A673 (cell line): ENCODE results near the gene STOML3.

ENCODE experiments used
- EZH2 ChIP-seq: fragments of 200-600 bp; sonication (generic); IDR thresholded peaks from 2 replicates; pipeline ENCODE4 v1.6.1; 2017; ENCODE audit warnings: borderline replicate concordance, low read depth, mild to moderate bottlenecking, mixed read lengths, antibody characterized with exemption, low read length; ENCODE audit not compliant: poor library complexity, severe bottlenecking
- TF ChIP-seq, protein P1 (sequence below): fragments of 300-800, 200-600 bp; sonication (generic); conservative IDR thresholded peaks from 2 replicates; pipeline ENCODE4 v1.5.1; 2017; ENCODE audit warnings: low read depth, mild to moderate bottlenecking, antibody characterized with exemption, low read length, moderate library complexity, mixed read lengths

DNA sequence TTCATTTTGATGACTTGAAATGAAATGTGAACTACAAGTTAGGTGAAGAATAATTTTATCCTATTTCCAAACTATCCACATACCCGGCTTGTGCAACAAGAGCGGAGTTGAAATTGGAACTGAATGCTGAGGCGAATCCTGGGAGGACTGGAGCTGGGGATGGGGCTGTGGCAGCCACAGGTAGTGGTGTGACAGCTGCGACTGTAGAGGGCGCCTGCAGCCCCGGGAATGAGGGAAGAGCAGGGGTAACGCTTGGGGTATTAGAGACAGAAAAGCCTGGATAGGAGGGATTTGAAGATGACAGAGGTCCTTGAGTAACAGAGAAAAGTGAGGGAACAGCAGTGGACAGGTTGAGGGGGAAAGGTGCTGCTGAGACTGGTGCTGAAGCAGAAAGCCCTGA is 22.0 kb upstream of the STOML3 start:
- TF ChIP-seq, protein P1, sequence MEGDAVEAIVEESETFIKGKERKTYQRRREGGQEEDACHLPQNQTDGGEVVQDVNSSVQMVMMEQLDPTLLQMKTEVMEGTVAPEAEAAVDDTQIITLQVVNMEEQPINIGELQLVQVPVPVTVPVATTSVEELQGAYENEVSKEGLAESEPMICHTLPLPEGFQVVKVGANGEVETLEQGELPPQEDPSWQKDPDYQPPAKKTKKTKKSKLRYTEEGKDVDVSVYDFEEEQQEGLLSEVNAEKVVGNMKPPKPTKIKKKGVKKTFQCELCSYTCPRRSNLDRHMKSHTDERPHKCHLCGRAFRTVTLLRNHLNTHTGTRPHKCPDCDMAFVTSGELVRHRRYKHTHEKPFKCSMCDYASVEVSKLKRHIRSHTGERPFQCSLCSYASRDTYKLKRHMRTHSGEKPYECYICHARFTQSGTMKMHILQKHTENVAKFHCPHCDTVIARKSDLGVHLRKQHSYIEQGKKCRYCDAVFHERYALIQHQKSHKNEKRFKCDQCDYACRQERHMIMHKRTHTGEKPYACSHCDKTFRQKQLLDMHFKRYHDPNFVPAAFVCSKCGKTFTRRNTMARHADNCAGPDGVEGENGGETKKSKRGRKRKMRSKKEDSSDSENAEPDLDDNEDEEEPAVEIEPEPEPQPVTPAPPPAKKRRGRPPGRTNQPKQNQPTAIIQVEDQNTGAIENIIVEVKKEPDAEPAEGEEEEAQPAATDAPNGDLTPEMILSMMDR: peak; percentile 50
- no peak for TF ChIP-seq EZH2
